HepG2 (cell line): ENCODE measurements around the gene CHCHD6. TPM values are rescaled to one million over a fixed set of nuclear protein-coding genes. Genes with fewer than 3 reads are reported as not detected.

Experiments
- polyA plus RNA-seq, 8 experiments: library from polyadenylated mRNA; depleted of rRNA in 3 of 8; stranded (reverse) in 7 of 8; unstranded in 1 of 8; fragments of >200 nt; fragmentation: Illumina TruSeq in 4 of 8; extraction: Trizol in 4 of 8; gene quantifications; 2 replicates each; pipeline versions ENCODE4 v1.2.1 to v1.2.3, GENCODE V29; 2011 to 2016; ENCODE audit warnings: low read depth in 4 of 8, missing spikeins in 1 of 8, mixed read lengths in 1 of 8; ENCODE audit not compliant: insufficient read depth in 1 of 8
- total RNA-seq, 5 experiments: library from RNA; depleted of rRNA; stranded (reverse); fragments of >200 nt; fragmentation: Illumina TruSeq; extraction: Trizol; gene quantifications; 2 replicates each; pipeline ENCODE4 v1.2.3, GENCODE V29; 2016; ENCODE audit warnings: low read depth in 1 of 5

CHCHD6 gene
- total and polyA plus RNA-seq, 2 of the 13 experiments (the other 11 are each of a cell fraction or from before 2014, with no cell fraction given) = 20.3 to 20.8 TPM

Other genes starting within 250 kb of the CHCHD6 start
- gene ZXDC, start 228.3 kb upstream of the CHCHD6 start, total RNA-seq (2016; rRNA removed; fragmentation: Illumina TruSeq; extraction: Trizol) = 14.7 and 21.2 TPM in 2 replicates
- 17.6 and 22.1 TPM in 2 replicates for gene ZXDC, start 228.3 kb upstream of the CHCHD6 start, polyA plus RNA-seq (2011; rRNA removed)
- gene UROC1, start 186.5 kb upstream of the CHCHD6 start, total RNA-seq (2016; rRNA removed; fragmentation: Illumina TruSeq; extraction: Trizol) = 0.71 and 0.74 TPM in 2 replicates
- gene UROC1, start 186.5 kb upstream of the CHCHD6 start, polyA plus RNA-seq (2011; rRNA removed) = 1.3 and 2.0 TPM in 2 replicates
- gene CHST13, start 180.1 kb upstream of the CHCHD6 start, total RNA-seq (2016; rRNA removed; fragmentation: Illumina TruSeq; extraction: Trizol) = 16.1 and 43.1 TPM in 2 replicates
- 32.0 and 50.7 TPM in 2 replicates for gene CHST13, start 180.1 kb upstream of the CHCHD6 start, polyA plus RNA-seq (2011; rRNA removed)
- not detected in 2 replicates for gene C3orf22, start 145.3 kb upstream of the CHCHD6 start, total RNA-seq (2016; rRNA removed; fragmentation: Illumina TruSeq; extraction: Trizol)
- not detected in 2 replicates for gene C3orf22, start 145.3 kb upstream of the CHCHD6 start, polyA plus RNA-seq (2011; rRNA removed)
- 20.7 and 26.4 TPM in 2 replicates for gene TXNRD3, start 49.1 kb upstream of the CHCHD6 start, total RNA-seq (2016; rRNA removed; fragmentation: Illumina TruSeq; extraction: Trizol)
- 4.7 and 4.8 TPM in 2 replicates for gene TXNRD3, start 49.1 kb upstream of the CHCHD6 start, polyA plus RNA-seq (2011; rRNA removed)